K562 (cell line): ENCODE results near the gene LSS. TPM values are rescaled to one million over a fixed set of nuclear protein-coding genes. Genes with fewer than 3 reads are reported as not detected.

ENCODE experiments used
- FOXP4 ChIP-seq: sonication (generic); formaldehyde crosslinking; IDR thresholded peaks from 2 replicates; pipeline ENCODE4 v1.8.0; 2022; ENCODE audit warnings: mild to moderate bottlenecking, missing genetic modification reagents, borderline replicate concordance
- ILK ChIP-seq: fragments of 450-650 bp; IDR thresholded peaks from 2 replicates; pipeline ENCODE4 v1.6.1; 2016; ENCODE audit warnings: missing genetic modification characterization, low read depth, mild to moderate bottlenecking, missing compliant biosample characterization, moderate library complexity, borderline replicate concordance
- JUN ChIP-seq, 2 experiments: sonication (generic) in 1 of 2; formaldehyde crosslinking in 1 of 2; IDR thresholded peaks; 2 replicates each; pipeline versions ENCODE4 v1.6.1 to v1.8.0; 2012 to 2022; ENCODE audit warnings: borderline replicate concordance in 2 of 2, mild to moderate bottlenecking in 2 of 2, improper control_type of control experiment in 1 of 2, low read depth in 1 of 2, low read length in 1 of 2, missing genetic modification reagents in 1 of 2
- MXI1 ChIP-seq: IDR thresholded peaks from 2 replicates; pipeline ENCODE4 v1.6.1; 2011; ENCODE audit warnings: low read depth, mild to moderate bottlenecking, improper control_type of control experiment, low read length
- MYBL2 ChIP-seq, 2 experiments: fragments of 450-650 bp in 1 of 2; sonication (generic) in 1 of 2; formaldehyde crosslinking in 1 of 2; IDR thresholded peaks; 2 replicates each; pipeline versions ENCODE4 v1.6.1 to v1.8.1; 2017 to 2022; ENCODE audit warnings: borderline replicate concordance in 1 of 2, inconsistent platforms in 1 of 2, low read depth in 1 of 2, mild to moderate bottlenecking in 1 of 2, missing genetic modification reagents in 1 of 2, moderate library complexity in 1 of 2
- NR2C2 ChIP-seq, 2 experiments: fragments of 200-800 bp in 1 of 2; sonication (Bioruptor generic) in 1 of 2; sonication (generic) in 1 of 2; formaldehyde crosslinking in 1 of 2; IDR thresholded peaks; 2 replicates each; pipeline versions ENCODE4 v1.6.1 to v1.8.0; 2016 to 2022; ENCODE audit warnings: mild to moderate bottlenecking in 1 of 2, missing compliant biosample characterization in 1 of 2, missing genetic modification characterization in 1 of 2, missing genetic modification reagents in 1 of 2
- RAD21 ChIP-seq, 2 experiments: fragments of 250-450 bp in 1 of 2; fragments of 450-650 bp in 1 of 2; sonication (Bioruptor Pico) in 1 of 2; formaldehyde crosslinking in 1 of 2; IDR thresholded peaks in 1 of 2; conservative IDR thresholded peaks in 1 of 2; 2 replicates each; pipeline versions ENCODE4 v1.4.0 to v1.8.0; 2020 to 2022; ENCODE audit warnings: mild to moderate bottlenecking in 2 of 2, moderate library complexity in 1 of 2
- RAD51 ChIP-seq: fragments of 450-650 bp; IDR thresholded peaks from 2 replicates; pipeline ENCODE4 v1.7.1; 2016; ENCODE audit warnings: low read depth, mild to moderate bottlenecking, borderline replicate concordance
- REST ChIP-seq, 2 experiments: fragments of 450-650 bp; formaldehyde crosslinking in 1 of 2; IDR thresholded peaks; 2 replicates each; pipeline versions ENCODE4 v1.4.0 to v1.6.1; 2014 to 2020; ENCODE audit warnings: mild to moderate bottlenecking in 2 of 2, borderline replicate concordance in 1 of 2, low read depth in 1 of 2
- SIN3A ChIP-seq, 2 experiments: fragments of 150-350 bp in 1 of 2; IDR thresholded peaks; 2 replicates each; pipeline ENCODE4 v1.6.1; 2011 to 2016; ENCODE audit warnings: borderline replicate concordance in 2 of 2, low read depth in 2 of 2, low read length in 2 of 2, mild to moderate bottlenecking in 2 of 2, moderate library complexity in 2 of 2; ENCODE audit not compliant: control insufficient read depth in 1 of 2
- TBL1XR1 ChIP-seq, 2 experiments: IDR thresholded peaks; 2 replicates each; pipeline ENCODE4 v1.6.1; 2012; ENCODE audit warnings: improper control_type of control experiment in 2 of 2, low read length in 2 of 2, mild to moderate bottlenecking in 1 of 2
- polyA plus RNA-seq, 8 experiments: library from polyadenylated mRNA; depleted of rRNA in 4 of 8; stranded (reverse) in 5 of 8; unstranded in 3 of 8; fragments of >200 nt; fragmentation: Nextera tagmentation in 2 of 8; fragmentation: Illumina TruSeq in 1 of 8; extraction: Ambion mirVana in 2 of 8; extraction: Trizol in 1 of 8; gene quantifications; 2 replicates each; pipeline versions ENCODE4 v1.2.1 to v1.2.3, GENCODE V29; 2011 to 2014; ENCODE audit warnings: inconsistent platforms in 1 of 8, missing spikeins in 1 of 8
- total RNA-seq, 7 experiments: library from RNA; depleted of rRNA in 6 of 7; stranded (reverse); fragments of >200 nt in 6 of 7; fragmentation: Illumina TruSeq in 2 of 7; extraction: Trizol in 2 of 7; gene quantifications; 2 replicates each; pipeline versions ENCODE4 v1.2.1 to v1.2.3, GENCODE V29; 2011 to 2021; ENCODE audit warnings: low replicate concordance in 1 of 7

Gene LSS
- total and polyA plus RNA-seq, 9 of the 15 experiments (the other 6 are each of a cell fraction or from before 2014, with no cell fraction given) = 2.2 to 89.5 (median 37.4) TPM

- TF ChIP-seq FOXP4 (no peak), SIN3A (IDR thresholded peaks at IDR 0.05; ENCODE audit: borderline replicate concordance in 2 of 2, control insufficient read depth in 1 of 2, low read depth in 2 of 2, low read length in 2 of 2) (peak in 1 of 2 experiments; percentile 10; a peak in 1 of 4 replicates), RAD21 (CRISPR knock-in tag; conservative IDR thresholded peaks at IDR 0.05 in 1 of 2, IDR thresholded peaks at IDR 0.05 in 1 of 2) (peak; percentile 36 to 52), ILK (tag) (no peak), JUN (IDR thresholded peaks at IDR 0.05; ENCODE audit: borderline replicate concordance, low read depth, low read length) (peak; percentile 99), JUN (CRISPR knock-in tag; IDR thresholded peaks at IDR 0.05; ENCODE audit: borderline replicate concordance) (no peak), REST (IDR thresholded peaks at IDR 0.05; ENCODE audit: borderline replicate concordance) (peak; percentile 36; the same call in 1 of the 2 replicates), REST (CRISPR knock-in tag; IDR thresholded peaks at IDR 0.05; ENCODE audit: low read depth) (no peak), TBL1XR1 (IDR thresholded peaks at IDR 0.05; ENCODE audit: low read length in 2 of 2) (peak in 1 of 2 experiments; percentile 44; a peak in 1 of 4 replicates), MXI1 (0 out of 2 replicates have a peak, but pooled peaks have one; percentile 15), RAD51 (0 out of 2 replicates have a peak, but pooled peaks have one; percentile 22), NR2C2 (CRISPR knock-in tag; IDR thresholded peaks at IDR 0.05) (no peak), NR2C2 (tag; IDR thresholded peaks at IDR 0.05) (peak; percentile 47), MYBL2 (IDR thresholded peaks at IDR 0.05; ENCODE audit: low read depth) (no peak), MYBL2 (CRISPR knock-in tag; IDR thresholded peaks at IDR 0.05; ENCODE audit: borderline replicate concordance) (no peak)
Measured at GRCh38 chr21:46188226-46189212, 40.1 kb downstream of the LSS start (continued).
